Measurements from ENCODE around the gene SAMD14.

DNA sequence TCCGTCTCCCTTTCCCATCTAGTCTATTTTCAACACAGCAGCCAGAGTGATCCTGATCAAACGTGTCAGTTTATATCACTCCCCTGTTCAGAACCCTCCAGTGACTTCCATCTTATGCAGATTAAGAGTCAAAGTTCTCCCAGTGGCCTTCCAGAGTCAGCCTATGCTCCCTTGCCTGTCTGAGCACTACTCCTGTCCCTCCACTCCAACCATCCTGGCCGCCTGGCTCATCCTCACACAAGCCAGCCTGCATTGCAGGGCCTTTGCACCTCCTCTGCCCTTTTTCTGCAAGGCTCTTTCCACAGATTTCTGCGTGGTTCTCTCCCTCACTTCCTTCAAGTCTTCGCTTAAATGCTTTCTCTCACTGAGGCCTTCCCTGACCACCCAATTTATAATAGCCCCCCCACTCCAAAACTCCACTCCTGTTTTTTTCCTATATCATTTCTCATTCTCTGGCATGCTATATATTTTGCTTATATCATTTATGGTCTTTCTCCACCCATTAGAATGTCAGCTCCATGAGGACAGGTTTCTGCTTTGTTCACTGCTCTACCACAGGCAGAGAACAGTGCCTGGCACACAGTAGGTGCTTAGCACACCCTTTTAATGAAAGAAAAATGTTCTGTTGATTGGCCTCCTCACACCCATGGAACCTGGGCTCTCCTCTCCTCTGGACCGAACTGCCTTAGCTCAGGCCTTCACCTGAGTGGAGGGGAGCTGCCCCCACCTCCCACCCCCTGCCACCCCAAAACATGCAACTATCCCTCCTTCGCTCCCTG is 9.3 kb downstream of the SAMD14 start:
- TF ChIP-seq, protein P1, sequence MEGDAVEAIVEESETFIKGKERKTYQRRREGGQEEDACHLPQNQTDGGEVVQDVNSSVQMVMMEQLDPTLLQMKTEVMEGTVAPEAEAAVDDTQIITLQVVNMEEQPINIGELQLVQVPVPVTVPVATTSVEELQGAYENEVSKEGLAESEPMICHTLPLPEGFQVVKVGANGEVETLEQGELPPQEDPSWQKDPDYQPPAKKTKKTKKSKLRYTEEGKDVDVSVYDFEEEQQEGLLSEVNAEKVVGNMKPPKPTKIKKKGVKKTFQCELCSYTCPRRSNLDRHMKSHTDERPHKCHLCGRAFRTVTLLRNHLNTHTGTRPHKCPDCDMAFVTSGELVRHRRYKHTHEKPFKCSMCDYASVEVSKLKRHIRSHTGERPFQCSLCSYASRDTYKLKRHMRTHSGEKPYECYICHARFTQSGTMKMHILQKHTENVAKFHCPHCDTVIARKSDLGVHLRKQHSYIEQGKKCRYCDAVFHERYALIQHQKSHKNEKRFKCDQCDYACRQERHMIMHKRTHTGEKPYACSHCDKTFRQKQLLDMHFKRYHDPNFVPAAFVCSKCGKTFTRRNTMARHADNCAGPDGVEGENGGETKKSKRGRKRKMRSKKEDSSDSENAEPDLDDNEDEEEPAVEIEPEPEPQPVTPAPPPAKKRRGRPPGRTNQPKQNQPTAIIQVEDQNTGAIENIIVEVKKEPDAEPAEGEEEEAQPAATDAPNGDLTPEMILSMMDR (IDR thresholded peaks at IDR 0.05) = no peak
- TF ChIP-seq POLR2AphosphoS5 (IDR thresholded peaks at IDR 0.05) = no peak
